CMK (cell line): Measurements from ENCODE around the gene SH3BP1.
"Not testable (repeated sequence)": the region's sequence is repeated elsewhere in the genome, so short reads cannot be mapped to it uniquely, and the experiment has no call there.

Source experiments
- DNase-seq: peaks from one replicate; pipeline ENCODE4 v3.0.0-alpha.2; 2010; ENCODE audit warnings: low read depth

The SH3BP1 gene

GRCh38 chr22:37639070-37639760 lies at the start of gene SH3BP1:
TSS of gene SH3BP1 (plus strand) at chr22:37639669. CDS start at chr22:37639788, 119 bp downstream.
- peak; percentile 71 for DNase-seq

GRCh38 chr22:37591081-37591480 lies 48.4 kb upstream of the SH3BP1 start:
- not testable (repeated sequence) for DNase-seq

GRCh38 chr22:37591823-37592404 lies 47.6 kb upstream of the SH3BP1 start:
- no peak for DNase-seq

DNA sequence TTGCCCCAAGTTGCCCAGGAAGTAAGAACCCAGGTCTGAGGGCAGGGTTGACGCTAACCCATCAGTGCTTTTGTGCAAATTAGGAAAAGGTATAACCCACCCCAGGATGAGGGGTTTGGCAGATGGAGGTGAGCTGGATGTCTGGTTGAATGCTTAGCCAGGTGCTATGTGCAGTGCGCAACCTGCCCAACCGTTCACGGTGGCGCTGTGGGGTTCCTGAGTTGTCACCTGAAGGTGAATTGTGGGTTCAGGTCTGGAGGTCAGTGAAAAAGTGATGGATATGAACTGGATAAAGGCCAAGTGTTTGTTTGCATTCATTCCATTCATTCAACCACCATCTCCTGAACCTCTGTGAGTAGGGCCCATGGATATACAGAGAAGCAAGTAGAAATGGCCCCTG lies 45.2 kb upstream of the SH3BP1 start:
- no peak for DNase-seq

DNA sequence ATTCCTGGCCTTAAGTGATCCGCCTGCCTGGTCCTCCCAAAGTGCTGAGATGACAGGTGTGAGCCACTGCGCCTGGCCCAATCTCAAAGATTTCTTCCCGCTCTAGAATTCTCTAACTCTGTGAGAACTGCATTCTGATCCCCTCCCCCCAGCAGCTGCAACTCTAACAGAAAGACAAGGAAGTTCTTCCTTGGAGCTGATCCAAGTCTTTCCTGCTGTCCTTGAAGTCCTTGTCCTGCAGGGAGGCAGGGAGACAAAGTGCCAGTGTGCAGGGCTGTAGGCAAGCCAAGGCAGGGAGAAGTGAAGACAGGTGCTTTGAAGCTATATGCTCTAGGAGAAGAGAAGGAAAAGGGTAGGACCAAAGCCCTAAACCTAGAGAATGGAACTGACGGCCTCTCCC lies 40.3 kb upstream of the SH3BP1 start:
- DNase-seq: no peak

GRCh38 chr22:37601203-37601539 lies 38.3 kb upstream of the SH3BP1 start:
- no peak for DNase-seq

DNA sequence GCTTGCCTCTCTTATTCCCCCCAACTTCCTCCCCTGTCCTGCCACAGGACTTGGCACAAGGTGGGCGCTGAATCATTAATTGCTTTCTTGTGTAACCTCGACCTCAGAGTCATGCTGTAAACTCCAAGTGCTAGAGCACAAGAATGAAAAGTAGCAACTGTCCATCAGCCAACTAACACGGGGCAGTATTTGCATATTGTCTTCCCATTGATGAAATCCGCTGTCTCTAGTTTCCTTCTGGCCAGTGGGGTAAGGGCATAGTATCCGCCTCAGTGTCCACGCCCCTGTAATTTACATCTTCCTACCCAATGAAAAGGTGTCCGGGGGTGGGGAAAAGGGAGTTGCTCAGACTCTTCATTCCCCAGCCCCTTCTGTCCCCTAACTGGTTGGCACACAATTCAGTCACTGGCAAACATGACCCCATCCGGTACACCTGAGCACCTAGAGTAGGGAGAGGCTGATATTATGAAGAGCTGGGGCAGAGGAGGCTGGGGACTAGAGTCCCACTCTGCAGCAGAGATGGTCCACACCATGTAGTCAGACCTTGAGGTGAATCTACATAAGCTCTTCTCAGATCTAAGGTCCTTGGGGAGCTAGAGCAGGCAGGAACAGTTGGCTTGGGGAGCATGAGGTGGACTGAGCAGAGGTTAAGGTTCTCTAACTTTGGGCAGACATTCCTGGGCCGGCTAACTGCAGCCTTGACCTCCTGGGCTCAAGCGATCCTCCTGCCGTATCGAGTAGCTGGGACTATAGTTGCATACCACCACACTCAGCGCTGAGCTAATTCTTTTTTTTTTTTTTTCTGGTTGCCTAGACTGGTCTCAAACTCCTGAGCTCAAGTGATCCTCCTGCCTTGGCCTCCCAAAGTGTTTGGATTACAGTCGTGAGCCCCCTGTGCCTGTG lies 37.7 kb upstream of the SH3BP1 start:
- DNase-seq: no peak

- DNase-seq: not testable (repeated sequence)
Measured at GRCh38 chr22:37602546-37603277, 36.8 kb upstream of the SH3BP1 start.

- no peak for DNase-seq
Measured at GRCh38 chr22:37604074-37604473, 35.4 kb upstream of the SH3BP1 start.

DNA sequence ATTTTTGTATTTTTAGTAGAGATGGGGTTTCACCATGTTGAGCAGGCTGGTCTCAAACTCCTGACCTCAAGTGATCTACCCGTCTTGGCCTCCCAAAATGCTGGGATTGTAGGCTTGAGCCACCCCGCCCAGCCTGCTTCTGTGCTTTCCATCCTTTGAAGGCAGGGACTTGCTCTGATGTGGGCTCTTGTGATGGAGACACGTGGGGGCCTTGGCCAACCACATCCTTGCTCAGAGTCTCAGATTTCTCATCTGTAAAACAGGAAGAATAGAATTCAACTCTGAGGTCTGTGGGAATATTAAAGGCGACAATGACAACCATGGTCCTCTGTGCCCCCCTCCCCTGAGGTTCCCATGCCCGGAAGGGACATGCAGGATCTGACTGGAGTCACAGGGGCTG lies 34.6 kb upstream of the SH3BP1 start:
- DNase-seq: no peak

DNA sequence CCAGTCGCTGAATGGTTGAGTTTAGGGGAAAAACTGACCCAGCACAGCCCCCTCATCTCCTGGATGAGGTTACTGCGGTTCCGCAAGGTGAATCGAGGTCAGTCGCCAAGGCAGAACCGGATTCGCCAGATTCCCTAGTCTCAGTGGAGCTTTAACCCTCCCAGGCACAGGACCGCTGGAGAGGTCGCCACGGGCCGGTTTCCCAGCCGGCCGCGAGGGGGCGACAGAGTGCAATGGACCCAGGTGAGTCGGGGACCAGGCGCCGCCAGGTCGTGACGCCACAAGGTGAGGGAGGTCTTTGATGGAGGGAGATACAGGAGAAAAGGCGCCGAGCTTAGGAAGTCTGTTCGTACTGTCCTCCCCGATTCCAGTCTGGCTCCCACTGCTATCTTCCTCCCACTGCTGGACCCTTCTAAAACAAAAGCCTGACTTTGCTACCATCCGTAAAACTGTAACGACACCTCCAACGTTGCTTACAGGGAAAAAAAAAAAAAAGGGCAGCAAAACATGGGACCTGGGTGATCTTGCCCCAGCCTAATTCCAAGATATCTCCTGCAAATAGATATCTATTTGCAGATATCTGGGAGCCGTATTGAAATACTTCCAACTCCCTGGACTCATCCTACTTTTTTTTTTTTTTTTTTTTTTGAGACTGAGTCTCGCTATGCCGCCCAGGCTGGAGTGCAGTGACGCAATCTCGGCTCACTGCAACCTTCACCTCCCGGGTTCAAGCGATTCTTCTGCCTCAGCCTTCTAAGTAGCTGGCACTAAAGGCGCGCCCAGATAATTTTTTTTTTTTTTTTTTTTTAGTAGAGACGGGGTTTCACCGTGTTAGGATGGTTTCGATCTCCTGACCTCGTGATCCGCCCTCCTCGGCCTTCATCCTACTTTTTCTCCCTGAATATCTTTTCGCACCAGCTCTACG lies 32.2 kb upstream of the SH3BP1 start:
- DNase-seq: peak; percentile 31

DNA sequence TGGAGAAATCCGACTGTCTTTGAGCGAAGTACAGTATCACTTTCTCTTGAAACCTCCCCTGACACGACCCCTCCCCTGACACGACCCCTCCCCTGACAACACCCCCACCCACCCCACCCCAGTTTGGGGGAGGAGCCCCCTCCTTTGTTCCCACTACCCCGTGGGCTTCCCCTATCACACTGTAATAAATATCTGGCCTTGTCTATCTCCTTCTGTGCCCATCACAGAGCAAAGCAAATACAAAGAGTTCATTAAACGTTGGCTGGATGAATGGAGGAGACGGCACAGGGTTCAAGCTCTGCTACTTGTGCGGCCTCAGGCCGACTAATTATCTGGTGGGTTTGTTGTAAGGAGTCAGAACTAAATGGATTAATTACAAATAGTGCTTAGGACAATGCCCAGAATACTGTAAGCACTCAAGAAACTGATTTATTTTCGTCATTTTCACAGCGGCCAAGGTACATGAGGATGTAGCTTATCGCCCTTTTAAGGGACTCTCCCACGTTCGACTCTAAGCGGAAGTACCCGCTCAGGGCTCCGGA lies 31.5 kb upstream of the SH3BP1 start:
- no peak for DNase-seq

DNA sequence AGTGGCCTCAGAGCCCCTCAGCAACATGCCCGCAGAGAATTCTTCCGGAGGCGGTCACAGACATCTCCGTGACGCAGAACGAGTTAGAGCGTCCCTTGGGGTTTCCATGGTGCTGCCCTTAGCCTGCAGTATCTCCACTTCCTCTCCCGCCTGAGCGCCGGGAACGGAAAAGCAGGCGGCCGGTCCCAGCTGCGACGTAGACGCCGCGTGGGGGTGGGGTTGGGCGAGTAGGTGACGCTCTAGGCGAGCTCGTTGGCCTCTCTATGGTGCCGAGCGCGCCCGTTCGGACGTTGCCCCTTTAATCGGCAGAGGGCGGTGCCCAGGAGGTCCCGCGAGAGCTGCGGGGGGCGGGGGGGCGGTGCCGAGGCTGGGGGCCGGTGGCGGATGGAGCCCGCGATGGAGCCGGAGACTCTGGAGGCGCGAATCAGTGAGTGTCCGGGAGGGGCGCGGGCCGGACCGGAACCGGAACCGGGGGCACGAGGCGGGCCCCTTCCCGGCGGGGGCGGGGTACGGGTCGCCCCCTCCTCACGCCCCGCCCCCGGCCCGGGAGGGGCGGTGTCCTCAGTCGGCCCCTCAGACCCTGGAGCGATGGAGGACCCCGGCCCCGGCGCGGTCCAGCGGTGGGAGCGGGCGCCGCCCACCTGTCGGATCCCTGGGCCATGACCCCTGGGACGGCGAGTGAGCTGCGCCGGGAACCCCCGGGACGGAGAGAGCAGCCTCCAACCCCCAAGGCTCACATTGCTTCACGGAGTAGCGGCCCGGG lies 30.8 kb upstream of the SH3BP1 start, which contains the start of gene GGA1:
Gene GGA1 (plus strand): TSS at position 358 of the 763 bp plus-strand sequence. CDS start 27 bp downstream, at position 385.
- peak; percentile 92 for DNase-seq

- DNase-seq: peak; percentile 72
Measured at GRCh38 chr22:37609240-37610152, 30.0 kb upstream of the SH3BP1 start.

GRCh38 chr22:37610153-37610475 lies 29.4 kb upstream of the SH3BP1 start:
- not testable (repeated sequence) for DNase-seq

DNA sequence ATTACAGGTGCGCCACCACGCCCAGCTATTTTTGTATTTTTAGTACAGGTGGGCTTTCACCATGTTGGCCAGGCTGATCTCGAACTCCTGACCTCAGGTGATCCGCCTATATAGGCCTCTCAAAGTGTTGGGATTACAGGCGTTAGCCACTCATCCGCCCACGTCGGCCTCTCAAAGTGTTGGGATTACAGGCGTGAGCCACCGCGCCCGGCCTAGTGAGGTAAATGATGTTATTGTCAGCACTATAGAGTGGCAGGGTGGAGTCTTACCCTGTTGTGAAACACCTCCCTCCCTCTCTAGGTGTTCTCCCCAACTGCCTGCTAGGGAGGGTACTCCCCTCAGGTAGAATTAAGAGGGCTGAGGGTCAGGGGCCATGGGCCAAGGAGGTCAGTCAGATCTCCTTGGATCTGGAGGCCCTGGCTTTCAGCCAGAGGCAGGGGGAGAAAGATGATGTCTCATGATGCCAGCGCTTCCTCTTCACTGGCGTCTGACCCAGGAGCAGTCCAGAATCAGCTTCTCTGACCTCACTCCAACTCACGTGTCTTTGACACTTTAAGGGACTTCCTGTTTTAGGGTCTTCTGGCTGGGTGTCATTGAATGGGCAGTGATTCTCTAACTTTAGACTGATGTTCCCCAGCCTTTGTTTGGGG lies 28.9 kb upstream of the SH3BP1 start:
- peak; percentile 48 for DNase-seq

DNA sequence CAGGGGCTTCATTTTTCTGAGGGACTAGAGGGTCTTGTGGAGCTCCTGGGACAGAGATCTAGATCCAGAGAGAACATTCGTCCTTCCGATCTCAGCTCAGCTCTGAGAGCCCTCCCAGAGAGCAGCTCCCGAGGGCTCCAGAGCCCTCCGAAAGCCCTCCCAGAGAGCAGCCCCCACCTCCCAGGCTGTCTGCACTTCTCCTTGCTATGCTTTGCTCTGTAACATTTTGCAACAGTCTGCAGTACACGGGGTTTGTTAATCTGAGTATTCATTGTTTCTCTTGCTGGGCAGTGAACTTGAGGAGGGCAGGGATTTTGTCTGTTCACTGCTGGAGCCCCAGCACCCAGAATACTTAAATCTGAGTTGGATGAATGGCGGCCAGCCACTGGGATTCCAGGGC lies 28.3 kb upstream of the SH3BP1 start:
- DNase-seq: no peak
